ENCODE results near the gene AGTRAP. TPM values are rescaled to one million over a fixed set of nuclear protein-coding genes. Genes with fewer than 3 reads are reported as not detected.

The AGTRAP gene
- total and polyA plus RNA-seq, 10 donors, result 40.8 to 120 (median 56.4) TPM

- Histone ChIP-seq H3K27ac (no peak overlapping the region), H3K27me3 (replicated peaks in 1 of 7) (peaks cover 0 to 28% (median 17%) of the 10 kb centered on the region in 7 donors), H3K4me1 (peaks cover 0 to 17% (median 9%) of the 10 kb centered on the region in 6 donors), H3K36me3 (no peaks in the 10 kb centered on the region), H3K9me3 (no peaks in the 10 kb centered on the region), H3K4me3 (no peak overlapping the region)
- TF ChIP-seq POLR2A (IDR thresholded peaks at IDR 0.05) (no peak), POLR2AphosphoS5 (IDR thresholded peaks at IDR 0.05) (no peak)
- TF ChIP-seq, protein P1, sequence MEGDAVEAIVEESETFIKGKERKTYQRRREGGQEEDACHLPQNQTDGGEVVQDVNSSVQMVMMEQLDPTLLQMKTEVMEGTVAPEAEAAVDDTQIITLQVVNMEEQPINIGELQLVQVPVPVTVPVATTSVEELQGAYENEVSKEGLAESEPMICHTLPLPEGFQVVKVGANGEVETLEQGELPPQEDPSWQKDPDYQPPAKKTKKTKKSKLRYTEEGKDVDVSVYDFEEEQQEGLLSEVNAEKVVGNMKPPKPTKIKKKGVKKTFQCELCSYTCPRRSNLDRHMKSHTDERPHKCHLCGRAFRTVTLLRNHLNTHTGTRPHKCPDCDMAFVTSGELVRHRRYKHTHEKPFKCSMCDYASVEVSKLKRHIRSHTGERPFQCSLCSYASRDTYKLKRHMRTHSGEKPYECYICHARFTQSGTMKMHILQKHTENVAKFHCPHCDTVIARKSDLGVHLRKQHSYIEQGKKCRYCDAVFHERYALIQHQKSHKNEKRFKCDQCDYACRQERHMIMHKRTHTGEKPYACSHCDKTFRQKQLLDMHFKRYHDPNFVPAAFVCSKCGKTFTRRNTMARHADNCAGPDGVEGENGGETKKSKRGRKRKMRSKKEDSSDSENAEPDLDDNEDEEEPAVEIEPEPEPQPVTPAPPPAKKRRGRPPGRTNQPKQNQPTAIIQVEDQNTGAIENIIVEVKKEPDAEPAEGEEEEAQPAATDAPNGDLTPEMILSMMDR (IDR thresholded peaks at IDR 0.05 in 8 of 11, conservative IDR thresholded peaks at IDR 0.05 in 3 of 11), result no peak
- 73 to 94% (median 87%) methylated on average over 10 to 19 of the region's 19 CpGs for WGBS, 5 donors
- intact Hi-C loops (cut with DNase I; ENCODE audit: low total_unique reads), result no loop called here
- DNase-seq, result no peak
Observed at GRCh38 chr1:11765661-11766428, 29.9 kb downstream of the AGTRAP start.

DNA sequence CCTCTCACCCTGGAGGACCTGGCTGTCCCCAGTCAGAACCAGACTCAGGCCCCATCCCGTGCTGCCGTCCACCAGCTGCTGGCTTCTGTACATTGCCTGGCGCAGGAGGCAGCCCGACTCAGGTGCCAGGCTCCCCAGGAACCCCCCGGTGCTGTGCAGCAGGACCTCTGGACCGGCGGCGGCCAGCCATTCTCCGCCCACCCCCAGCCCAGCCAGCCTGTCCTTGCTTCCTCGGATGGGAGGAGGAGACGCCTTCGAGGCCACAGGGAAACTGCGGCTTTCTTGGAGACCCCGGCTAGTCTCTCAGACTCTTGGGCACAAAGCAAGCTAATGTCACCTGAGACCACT, 30.5 kb downstream of the AGTRAP start:
- Histone ChIP-seq H3K27ac (no peak overlapping the region), H3K4me1 (peaks cover 0 to 17% (median 9%) of the 10 kb centered on the region in 6 donors), H3K27me3 (replicated peaks in 1 of 7) (peaks cover 0 to 22% (median 13%) of the 10 kb centered on the region in 7 donors), H3K4me3 (no peak overlapping the region), H3K36me3 (no peaks in the 10 kb centered on the region), H3K9me3 (no peaks in the 10 kb centered on the region)
- no peak for DNase-seq
- intact Hi-C loops (cut with DNase I; ENCODE audit: low total_unique reads), result no loop called here
- 85 to 87% (median 86%) methylated on average over 14 of the region's 14 CpGs; no CpG with 5 or more reads in 1 of the 5 donors for WGBS, 5 donors
- TF ChIP-seq, protein P1 (IDR thresholded peaks at IDR 0.05 in 8 of 11, conservative IDR thresholded peaks at IDR 0.05 in 3 of 11), result no peak
- TF ChIP-seq POLR2A (IDR thresholded peaks at IDR 0.05) (no peak), POLR2AphosphoS5 (IDR thresholded peaks at IDR 0.05) (no peak)

DNA sequence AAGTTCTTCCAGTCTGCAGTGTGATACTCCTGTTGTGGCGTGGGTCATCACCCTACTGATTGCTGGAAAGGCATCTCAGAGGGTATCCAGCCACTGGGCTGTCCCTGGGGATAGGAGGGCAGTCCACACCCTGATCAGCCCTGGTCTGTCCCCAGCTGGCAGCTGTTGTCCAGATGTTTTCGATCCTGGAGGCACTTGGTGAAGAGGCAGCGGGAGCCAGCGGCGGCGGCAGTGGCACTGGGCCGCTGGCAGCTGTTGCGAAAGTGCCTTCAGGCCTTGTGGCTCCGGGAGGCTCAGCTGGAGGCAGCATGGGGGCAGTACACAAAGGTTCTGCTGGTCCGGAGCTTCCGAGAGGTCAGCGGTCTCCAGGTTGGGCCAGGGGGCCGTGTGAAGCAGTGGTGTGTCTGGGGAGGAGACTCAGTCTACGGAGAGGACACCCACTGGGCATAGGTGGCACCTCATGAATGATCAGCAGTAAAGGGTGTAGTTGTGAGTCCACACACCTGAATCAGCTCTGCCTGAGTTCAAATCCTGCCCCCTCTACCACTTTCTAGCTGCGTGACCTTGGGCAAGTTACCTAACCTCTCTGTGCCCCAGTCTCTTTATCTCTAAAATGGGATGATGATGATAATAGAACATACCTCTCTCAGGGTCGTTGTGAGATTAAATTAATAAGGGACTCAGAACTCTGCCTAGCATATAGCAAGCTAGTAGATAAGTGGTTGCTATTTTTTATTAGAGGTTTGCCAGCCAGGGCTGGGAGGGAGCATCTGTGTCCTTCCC, 32.2 kb downstream of the AGTRAP start:
- Histone ChIP-seq H3K27me3 (replicated peaks in 1 of 7) (peaks cover 0 to 7% (median 0%) of the 10 kb centered on the region in 7 donors), H3K27ac (no peak overlapping the region), H3K36me3 (no peaks in the 10 kb centered on the region), H3K4me3 (no peak overlapping the region), H3K4me1 (peaks cover 0 to 7% (median 0%) of the 10 kb centered on the region in 6 donors), H3K9me3 (no peaks in the 10 kb centered on the region)
- TF ChIP-seq POLR2A (IDR thresholded peaks at IDR 0.05) (no peak), POLR2AphosphoS5 (IDR thresholded peaks at IDR 0.05) (peak in 1 of 3 donors; percentile 39)
- 70 to 82% (median 73%) methylated on average over 11 to 16 of the region's 16 CpGs for WGBS, 5 donors
- intact Hi-C loops (cut with DNase I; ENCODE audit: low total_unique reads), result no loop called here
- DNase-seq, result no peak

DNA sequence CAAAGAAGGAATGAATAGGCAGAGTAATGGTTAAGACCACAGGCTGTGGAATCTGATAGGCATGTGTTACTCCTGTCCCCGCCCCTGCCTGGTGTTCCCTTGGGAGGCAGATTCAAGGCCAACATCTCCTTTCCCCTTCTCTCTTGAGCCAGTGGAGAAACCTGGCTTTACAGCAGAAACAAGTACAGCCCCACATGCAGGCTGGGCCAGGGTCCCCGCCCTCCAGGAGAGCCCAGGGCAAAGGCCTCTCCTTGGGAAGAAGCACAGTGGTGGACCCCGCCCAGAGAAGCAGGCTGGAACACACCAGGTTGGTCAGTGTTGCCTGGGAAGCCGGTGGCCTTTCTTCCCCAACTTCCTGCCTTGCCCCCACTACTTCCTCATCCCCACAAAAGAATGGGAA, 32.9 kb downstream of the AGTRAP start:
- Histone ChIP-seq H3K4me1 (peaks cover 0 to 7% (median 0%) of the 10 kb centered on the region in 6 donors), H3K36me3 (no peaks in the 10 kb centered on the region), H3K4me3 (no peak overlapping the region), H3K27ac (no peak overlapping the region), H3K9me3 (no peaks in the 10 kb centered on the region), H3K27me3 (replicated peaks in 1 of 7) (peaks cover 0 to 7% (median 0%) of the 10 kb centered on the region in 7 donors)
- DNase-seq, result no peak
- intact Hi-C loops (cut with DNase I; ENCODE audit: low total_unique reads), result no loop called here
- TF ChIP-seq POLR2AphosphoS5 (IDR thresholded peaks at IDR 0.05), result no peak
- TF ChIP-seq POLR2A (IDR thresholded peaks at IDR 0.05), result no peak
- TF ChIP-seq, protein P1 (IDR thresholded peaks at IDR 0.05 in 8 of 11, conservative IDR thresholded peaks at IDR 0.05 in 3 of 11), result no peak
- WGBS, 5 donors, result 43 to 61% (median 57%) methylated on average over 4 of the region's 4 CpGs
